Stimulated activated CD4-positive, alpha-beta T cell treated with anti-CD3 and anti-CD28 coated beads, Interleukin-1b, Interleukin-23, amount 100 ng/mL, for 4 hours (primary cell): ENCODE measurements around the gene SHROOM3.

Source experiments
- DNase-seq, 2 donors: peaks; one replicate each; pipeline ENCODE4 v3.0.0-alpha.2; 2020; ENCODE audit warnings: low read depth in 2 of 2

SHROOM3 gene

GRCh38 chr4:76569706-76570105 is 134.7 kb downstream of the SHROOM3 start:
- DNase-seq, result no peak

GRCh38 chr4:76570141-76570973 is 135.3 kb downstream of the SHROOM3 start:
- DNase-seq, result no peak

GRCh38 chr4:76571274-76571673 is 136.2 kb downstream of the SHROOM3 start:
- no peak for DNase-seq

- no peak for DNase-seq
Observed at GRCh38 chr4:76572224-76572623, 137.2 kb downstream of the SHROOM3 start.

GRCh38 chr4:76576824-76577223 is 141.8 kb downstream of the SHROOM3 start:
- no peak for DNase-seq

GRCh38 chr4:76578002-76578560 is 143.1 kb downstream of the SHROOM3 start:
- DNase-seq, result no peak

- no peak for DNase-seq
Observed at GRCh38 chr4:76579596-76580375, 144.8 kb downstream of the SHROOM3 start.

GRCh38 chr4:76581077-76581962 is 146.3 kb downstream of the SHROOM3 start:
- no peak for DNase-seq

GRCh38 chr4:76582074-76582816 is 147.2 kb downstream of the SHROOM3 start:
- no peak for DNase-seq

GRCh38 chr4:76582817-76583087 is 147.7 kb downstream of the SHROOM3 start:
- no peak for DNase-seq

- no peak for DNase-seq
Observed at GRCh38 chr4:76584241-76585152, 149.5 kb downstream of the SHROOM3 start.

GRCh38 chr4:76585272-76585671 is 150.2 kb downstream of the SHROOM3 start:
- no peak for DNase-seq

- peak in 1 of 2 donors; percentile 1 for DNase-seq
Observed at GRCh38 chr4:76585897-76586360, 150.9 kb downstream of the SHROOM3 start.

- DNase-seq, result no peak
Observed at GRCh38 chr4:76588274-76588673, 153.2 kb downstream of the SHROOM3 start.

GRCh38 chr4:76589402-76589801 is 154.4 kb downstream of the SHROOM3 start:
- DNase-seq, result no peak

GRCh38 chr4:76589872-76590797 is 155.1 kb downstream of the SHROOM3 start:
- DNase-seq, result no peak

- no peak for DNase-seq
Observed at GRCh38 chr4:76590798-76591281, 155.8 kb downstream of the SHROOM3 start.

GRCh38 chr4:76591992-76592391 is 157.0 kb downstream of the SHROOM3 start:
- no peak for DNase-seq

- DNase-seq, result no peak
Observed at GRCh38 chr4:76592460-76592859, 157.4 kb downstream of the SHROOM3 start.
